ENCODE data around the gene SEPHS1. TPM values are rescaled to one million over a fixed set of nuclear protein-coding genes. Genes with fewer than 3 reads are reported as not detected.

SEPHS1 gene
- total and polyA plus RNA-seq, 2 of the 8 experiments (the other 6 are each of a cell fraction or from before 2014, with no cell fraction given), result 270 to 683 TPM

DNA sequence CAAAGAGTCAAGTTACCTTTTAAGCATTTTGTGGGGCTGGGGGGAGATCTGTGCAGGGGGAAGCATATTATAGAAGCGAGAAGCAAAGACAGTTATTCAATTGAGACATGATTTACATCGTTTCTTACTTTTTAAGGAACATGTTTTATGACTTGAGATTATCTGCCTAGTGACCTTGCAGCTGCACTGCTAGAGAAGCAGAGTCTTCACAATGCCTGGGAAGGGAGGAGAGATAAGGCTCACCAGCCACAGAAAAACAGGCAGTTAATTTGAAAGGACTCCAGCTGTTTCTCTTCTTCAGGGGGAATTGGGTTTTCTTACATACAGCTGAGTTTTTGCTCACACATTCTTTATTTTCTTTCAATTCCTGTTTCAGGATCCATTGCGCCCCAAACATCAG lies 79.3 kb downstream of the SEPHS1 start (continued):
- TF ChIP-seq TCF12 (IDR thresholded peaks at IDR 0.05; ENCODE audit: low read depth, low read length) (no peak), BACH1 (IDR thresholded peaks at IDR 0.05; ENCODE audit: low read length) (no peak)

Measured in H1 (cell line).